AG04450 (cell line): ENCODE results near the gene NOX1. TPM values are rescaled to one million over a fixed set of nuclear protein-coding genes. Genes with fewer than 3 reads are reported as not detected.

Experiments used
- CTCF ChIA-PET: fragments of 300-600, 350-600 bp; formaldehyde crosslinking; extraction: SDS; loops from one replicate; lab custom pipeline; 2022; ENCODE audit warnings: antibody characterized with exemption, inconsistent platforms; lab: Charles Lee
- POLR2A ChIA-PET: fragments of 350-600 bp; formaldehyde crosslinking; extraction: SDS; loops from one replicate; lab custom pipeline; 2021; ENCODE audit warnings: antibody characterized with exemption, inconsistent platforms; lab: Yijun Ruan, JAX
- DNase-seq: peaks from one replicate; pipeline ENCODE4 v3.0.0-alpha.2; 2011; ENCODE audit warnings: low read depth, low spot score
- H3K27ac ChIP-seq: one replicate; pipeline ENCODE4 v1.5.1; 2012; ENCODE audit warnings: low read depth, low read length, control low read depth
- H3K27me3 ChIP-seq: one replicate; pipeline ENCODE4 v1.6.0; 2012; ENCODE audit warnings: low read length; ENCODE audit not compliant: control insufficient read depth, insufficient read depth
- H3K4me3 ChIP-seq: 2 replicates; pipeline ENCODE4 v1.5.1; 2011; ENCODE audit warnings: mild to moderate bottlenecking, low read depth, low read length, control low read depth
- H3K9me3 ChIP-seq: 2 replicates; pipeline ENCODE4 v1.5.1; 2012; ENCODE audit warnings: low read length; ENCODE audit not compliant: control insufficient read depth, insufficient read depth
- polyA plus RNA-seq: library from polyadenylated mRNA; depleted of rRNA; stranded (reverse); fragments of >200 nt; gene quantifications from 2 replicates; pipeline ENCODE4 v1.2.3, GENCODE V29; 2011
- TF ChIP-seq, protein P1 (sequence below): IDR thresholded peaks from 2 replicates; pipeline ENCODE4 v1.5.1; 2011; ENCODE audit warnings: low read depth, low read length, control low read depth, inconsistent platforms

NOX1 gene
- polyA plus RNA-seq, 1 experiment = not detected

DNA sequence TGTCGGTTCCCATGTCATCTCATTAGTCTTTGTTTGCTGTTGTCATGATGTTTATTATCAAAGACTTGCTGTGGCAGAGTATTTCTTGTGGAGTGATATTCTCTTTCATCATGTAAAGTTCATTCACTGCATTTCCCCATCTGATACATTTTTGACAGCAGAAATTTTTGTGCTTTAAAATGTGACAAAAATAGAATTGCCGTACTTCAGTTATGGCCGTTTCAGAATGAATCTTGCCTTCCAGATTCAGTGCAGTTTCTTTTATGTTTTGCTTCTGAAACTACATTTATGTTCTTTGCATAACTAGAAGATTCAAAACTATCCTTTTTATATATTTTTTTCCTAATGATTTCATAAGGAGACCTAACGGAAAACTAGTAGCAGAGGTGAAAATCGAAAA lies 44.0 kb downstream of the NOX1 start:
- ChIA-PET POLR2A (no interaction called here), CTCF (interaction anchor here (0.6 to 0.8 kb wide), 2 partner anchors 158 to 428 kb away, joined by 3 read pairs; no protein-coding TSS in a partner anchor)
- H3K27ac ChIP-seq = no peak overlapping the region

GRCh38 chrX:100829730-100830129 lies 44.4 kb downstream of the NOX1 start:
- H3K27ac ChIP-seq = peak overlapping the region; percentile 47
- H3K9me3 ChIP-seq = no peaks in the 10 kb centered on the region
- no peak overlapping the region for H3K4me3 ChIP-seq
- H3K27me3 ChIP-seq = no peaks in the 10 kb centered on the region
- no peak for DNase-seq
- ChIA-PET POLR2A (no interaction called here), CTCF (interaction anchor here (0.6 to 0.8 kb wide), 2 partner anchors 158 to 429 kb away, joined by 3 read pairs; no protein-coding TSS in a partner anchor)
- TF ChIP-seq, protein P1, sequence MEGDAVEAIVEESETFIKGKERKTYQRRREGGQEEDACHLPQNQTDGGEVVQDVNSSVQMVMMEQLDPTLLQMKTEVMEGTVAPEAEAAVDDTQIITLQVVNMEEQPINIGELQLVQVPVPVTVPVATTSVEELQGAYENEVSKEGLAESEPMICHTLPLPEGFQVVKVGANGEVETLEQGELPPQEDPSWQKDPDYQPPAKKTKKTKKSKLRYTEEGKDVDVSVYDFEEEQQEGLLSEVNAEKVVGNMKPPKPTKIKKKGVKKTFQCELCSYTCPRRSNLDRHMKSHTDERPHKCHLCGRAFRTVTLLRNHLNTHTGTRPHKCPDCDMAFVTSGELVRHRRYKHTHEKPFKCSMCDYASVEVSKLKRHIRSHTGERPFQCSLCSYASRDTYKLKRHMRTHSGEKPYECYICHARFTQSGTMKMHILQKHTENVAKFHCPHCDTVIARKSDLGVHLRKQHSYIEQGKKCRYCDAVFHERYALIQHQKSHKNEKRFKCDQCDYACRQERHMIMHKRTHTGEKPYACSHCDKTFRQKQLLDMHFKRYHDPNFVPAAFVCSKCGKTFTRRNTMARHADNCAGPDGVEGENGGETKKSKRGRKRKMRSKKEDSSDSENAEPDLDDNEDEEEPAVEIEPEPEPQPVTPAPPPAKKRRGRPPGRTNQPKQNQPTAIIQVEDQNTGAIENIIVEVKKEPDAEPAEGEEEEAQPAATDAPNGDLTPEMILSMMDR = peak; percentile 18; the same call in 1 of the 2 replicates

More for the DNA sequence above, 44.0 kb downstream of the NOX1 start:
- DNase-seq = no peak
- Histone ChIP-seq H3K4me3 (no peak overlapping the region), H3K27me3 (no peaks in the 10 kb centered on the region), H3K9me3 (no peaks in the 10 kb centered on the region)
- TF ChIP-seq, protein P1 = no peak

DNA sequence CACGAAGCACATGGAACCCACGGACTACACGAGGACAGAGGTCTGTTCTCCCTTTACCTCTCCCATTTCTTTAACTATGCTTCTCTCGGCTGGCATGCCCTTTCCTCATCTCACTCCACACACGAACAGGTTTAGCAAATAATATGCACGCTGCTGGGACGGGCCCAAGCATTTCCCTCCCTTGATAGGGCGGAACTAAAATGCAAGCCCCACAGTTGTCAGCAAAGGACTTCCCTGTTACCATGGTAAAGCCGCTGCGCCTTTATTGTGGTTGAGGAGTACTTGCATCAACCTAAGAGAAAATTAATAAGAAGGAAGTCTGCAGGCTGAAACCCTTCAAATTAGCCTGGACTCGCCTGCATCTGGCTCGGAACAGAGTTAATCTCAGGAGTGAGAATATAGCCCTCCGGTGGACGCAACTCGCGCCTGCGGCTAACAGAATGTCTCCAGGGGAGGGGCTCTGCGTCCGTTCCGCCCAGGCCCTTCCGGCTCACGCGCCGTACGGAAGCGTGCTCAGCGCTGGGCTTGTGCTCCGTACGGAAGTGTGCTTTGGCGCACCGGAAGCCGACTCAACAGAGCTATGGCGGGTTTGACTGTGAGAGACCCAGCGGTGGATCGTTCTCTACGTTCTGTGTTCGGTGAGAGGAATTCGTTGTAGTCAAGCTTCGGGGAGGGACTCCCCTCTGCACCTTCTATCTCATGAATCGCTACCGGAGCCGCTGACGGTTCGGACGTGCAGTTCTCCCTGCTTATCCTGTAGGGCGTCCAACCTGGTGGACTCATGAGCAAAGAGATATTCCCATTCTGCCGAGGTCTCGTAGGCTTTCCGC lies 54.1 kb downstream of the NOX1 start, which contains the start of gene CSTF2:
CSTF2 (plus strand) TSS at position 555 of the 830 bp plus-strand sequence; CDS start at position 581, 26 bp downstream.
- peak; percentile 49 for DNase-seq
- Histone ChIP-seq H3K27me3 (peaks cover 10% of the 10 kb centered on the region), H3K4me3 (peak within 1 kb of the TSS; percentile 82), H3K9me3 (no peaks in the 10 kb centered on the region), H3K27ac (no peak within 1 kb of the TSS)
- CTCF ChIA-PET = interaction anchor here (1.8 kb wide), 1 partner anchor 149 kb away, joined by 8 read pairs; no protein-coding TSS in a partner anchor
- POLR2A ChIA-PET = interaction anchor here (0.7 to 1.0 kb wide), 2 partner anchors 149 to 840 kb away, joined by 3 read pairs; partner anchors contain the start of gene ARMCX2
- TF ChIP-seq, protein P1 = peak; percentile 23; the same call in 1 of the 2 replicates

DNA sequence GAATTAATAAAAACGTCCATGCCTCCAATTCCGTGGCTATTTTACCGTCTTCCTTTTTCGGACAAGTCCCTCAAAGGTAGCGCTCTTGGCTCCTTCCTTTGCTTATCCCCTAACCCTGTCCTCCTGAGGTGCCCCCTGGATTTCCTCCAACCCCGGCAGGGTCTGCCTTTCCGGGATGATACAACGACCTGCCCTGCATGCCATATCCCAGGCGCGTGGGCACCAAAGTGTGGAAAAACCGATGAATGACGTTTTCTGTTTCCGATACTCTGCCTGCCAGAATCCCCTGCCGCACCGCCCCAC lies 54.7 kb downstream of the NOX1 start:
- POLR2A ChIA-PET = no interaction called here
- Histone ChIP-seq H3K27ac (no peak overlapping the region), H3K4me3 (peak overlapping the region; percentile 82), H3K27me3 (peaks cover 10% of the 10 kb centered on the region), H3K9me3 (no peaks in the 10 kb centered on the region)
- no peak for DNase-seq
- TF ChIP-seq, protein P1 = no peak
- CTCF ChIA-PET = interaction anchor here (1.6 kb wide), 1 partner anchor 148 kb away, joined by 4 read pairs; no protein-coding TSS in a partner anchor

DNA sequence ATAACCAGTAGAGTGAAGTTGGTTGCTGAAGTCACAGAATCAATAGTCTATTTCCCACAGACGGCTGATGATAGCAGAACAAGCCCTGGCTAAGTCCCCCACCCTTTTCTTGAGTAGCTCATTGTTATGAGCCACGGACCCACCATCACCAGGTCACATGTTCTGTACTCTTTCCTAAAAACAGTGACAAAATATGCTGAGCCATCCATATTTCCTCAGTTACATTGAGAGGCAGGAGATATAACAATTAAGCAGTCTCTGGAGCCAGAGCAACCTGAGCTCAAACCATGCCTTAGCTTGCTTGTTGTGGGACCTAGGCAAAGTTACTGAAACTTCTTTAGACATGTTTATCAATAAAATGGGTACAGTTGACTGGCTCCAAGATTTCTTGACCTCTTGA lies 56.8 kb downstream of the NOX1 start:
- no peak for DNase-seq
- H3K9me3 ChIP-seq = no peaks in the 10 kb centered on the region
- POLR2A ChIA-PET = no interaction called here
- TF ChIP-seq, protein P1 = no peak
- peaks cover 13% of the 10 kb centered on the region for H3K27me3 ChIP-seq
- H3K27ac ChIP-seq = no peak overlapping the region
- CTCF ChIA-PET = interaction anchor here (1.3 to 2.0 kb wide), 2 partner anchors 49 to 132 kb away, joined by 4 to 7 read pairs; no protein-coding TSS in a partner anchor
- H3K4me3 ChIP-seq = no peak overlapping the region
